NCI-H2081 (cell line): Measurements from ENCODE around the gene DPP6.
"Not testable (repeated sequence)": the region's sequence is repeated elsewhere in the genome, so short reads cannot be mapped to it uniquely, and the experiment has no call there.

Experiments used
- DNase-seq, 2 experiments: peaks; one replicate each; lab custom pipeline; 2025; lab: John Stamatoyannopoulos, UW

Gene DPP6

GRCh38 chr7:154656618-154657017, 604.4 kb downstream of the DPP6 start:
- DNase-seq: no peak

GRCh38 chr7:154666768-154667167, 614.6 kb downstream of the DPP6 start:
- DNase-seq: no peak

- peak; percentile 45 to 79 for DNase-seq
These were observed 620.6 kb downstream of the DPP6 start for GRCh38 chr7:154672659-154673415.

- no peak for DNase-seq
These were observed 622.0 kb downstream of the DPP6 start for GRCh38 chr7:154674191-154674590.

- DNase-seq: no peak
These were observed 623.4 kb downstream of the DPP6 start for GRCh38 chr7:154675560-154675959.

GRCh38 chr7:154676033-154676421, 623.8 kb downstream of the DPP6 start:
- DNase-seq: not testable (repeated sequence)

GRCh38 chr7:154676422-154677073, 624.4 kb downstream of the DPP6 start:
- no peak for DNase-seq

GRCh38 chr7:154677454-154677853, 625.3 kb downstream of the DPP6 start:
- DNase-seq: no peak

- DNase-seq: not testable (repeated sequence)
These were observed 625.9 kb downstream of the DPP6 start for GRCh38 chr7:154678001-154678550.

- no peak for DNase-seq
These were observed 627.3 kb downstream of the DPP6 start for GRCh38 chr7:154679379-154680053.

- no peak for DNase-seq
These were observed 628.9 kb downstream of the DPP6 start for GRCh38 chr7:154680894-154681659.

GRCh38 chr7:154682003-154682402, 629.8 kb downstream of the DPP6 start:
- no peak for DNase-seq

- peak; percentile 17 to 64 for DNase-seq
These were observed 632.7 kb downstream of the DPP6 start for GRCh38 chr7:154684666-154685563.

GRCh38 chr7:154685564-154685901, 633.3 kb downstream of the DPP6 start:
- DNase-seq: no peak

GRCh38 chr7:154686305-154686704, 634.1 kb downstream of the DPP6 start:
- DNase-seq: no peak

GRCh38 chr7:154688952-154689351, 636.8 kb downstream of the DPP6 start:
- no peak for DNase-seq

- no peak for DNase-seq
These were observed 638.2 kb downstream of the DPP6 start for GRCh38 chr7:154690411-154690810.

GRCh38 chr7:154693661-154694060, 641.5 kb downstream of the DPP6 start:
- no peak for DNase-seq

- no peak for DNase-seq
These were observed 643.6 kb downstream of the DPP6 start for GRCh38 chr7:154695836-154696235.

- no peak for DNase-seq
These were observed 644.4 kb downstream of the DPP6 start for GRCh38 chr7:154696556-154696955.

GRCh38 chr7:154698726-154699291, 646.6 kb downstream of the DPP6 start:
- DNase-seq: no peak
